ENCODE results near the gene RASL11B.

RASL11B gene

GRCh38 chr4:52861879-52862616 lies at the start of gene RASL11B:
Gene RASL11B (plus strand): TSS chr4:52862317. CDS start chr4:52862508, 191 bp downstream.
- no peak within 1 kb of the TSS for H3K4me3 ChIP-seq (ENCODE audit: low read depth, low read length)
- peak; percentile 56 for DNase-seq (ENCODE audit: low read depth)
- TF ChIP-seq POLR2A (IDR thresholded peaks at IDR 0.05; ENCODE audit: extremely low read depth, insufficient read length) (no peak), MYC (IDR thresholded peaks at IDR 0.05; ENCODE audit: low read depth, low read length) (no peak), CTCF (IDR thresholded peaks at IDR 0.05; ENCODE audit: low read depth, low read length) (no peak), MAX (IDR thresholded peaks at IDR 0.05; ENCODE audit: low read depth, low read length) (no peak)

- H3K4me3 ChIP-seq (ENCODE audit: low read depth, low read length), result no peak overlapping the region
- DNase-seq (ENCODE audit: low read depth), result no peak
- no peak for TF ChIP-seq MYC (IDR thresholded peaks at IDR 0.05; ENCODE audit: low read depth, low read length)
- TF ChIP-seq POLR2A (IDR thresholded peaks at IDR 0.05; ENCODE audit: extremely low read depth, insufficient read length), result no peak
- TF ChIP-seq CTCF (IDR thresholded peaks at IDR 0.05; ENCODE audit: low read depth, low read length), result no peak
- TF ChIP-seq MAX (IDR thresholded peaks at IDR 0.05; ENCODE audit: low read depth, low read length), result no peak
Measured at GRCh38 chr4:52813546-52813945, 48.6 kb upstream of the RASL11B start.

- TF ChIP-seq MYC (IDR thresholded peaks at IDR 0.05; ENCODE audit: low read depth, low read length) (no peak), MAX (IDR thresholded peaks at IDR 0.05; ENCODE audit: low read depth, low read length) (no peak), CTCF (IDR thresholded peaks at IDR 0.05; ENCODE audit: low read depth, low read length) (no peak), POLR2A (IDR thresholded peaks at IDR 0.05; ENCODE audit: extremely low read depth, insufficient read length) (no peak)
- DNase-seq (ENCODE audit: low read depth), result no peak
- H3K4me3 ChIP-seq (ENCODE audit: low read depth, low read length), result no peak overlapping the region
Measured at GRCh38 chr4:52822583-52822971, 39.5 kb upstream of the RASL11B start.

GRCh38 chr4:52822972-52823701 lies 39.0 kb upstream of the RASL11B start:
- TF ChIP-seq CTCF (IDR thresholded peaks at IDR 0.05; ENCODE audit: low read depth, low read length) (no peak), MYC (IDR thresholded peaks at IDR 0.05; ENCODE audit: low read depth, low read length) (no peak), MAX (IDR thresholded peaks at IDR 0.05; ENCODE audit: low read depth, low read length) (no peak), POLR2A (IDR thresholded peaks at IDR 0.05; ENCODE audit: extremely low read depth, insufficient read length) (no peak)
- no peak for DNase-seq (ENCODE audit: low read depth)
- H3K4me3 ChIP-seq (ENCODE audit: low read depth, low read length), result no peak overlapping the region

GRCh38 chr4:52823702-52824092 lies 38.4 kb upstream of the RASL11B start:
- no peak for DNase-seq (ENCODE audit: low read depth)

More at GRCh38 chr4:52823702-52824092, 38.4 kb upstream of the RASL11B start:
- H3K4me3 ChIP-seq (ENCODE audit: low read depth, low read length), result no peak overlapping the region
- TF ChIP-seq CTCF (IDR thresholded peaks at IDR 0.05; ENCODE audit: low read depth, low read length) (no peak), MAX (IDR thresholded peaks at IDR 0.05; ENCODE audit: low read depth, low read length) (no peak), POLR2A (IDR thresholded peaks at IDR 0.05; ENCODE audit: extremely low read depth, insufficient read length) (no peak), MYC (IDR thresholded peaks at IDR 0.05; ENCODE audit: low read depth, low read length) (no peak)
